WI38 (cell line): ENCODE results near the gene NAV2.
"Not testable (repeated sequence)": the region's sequence is repeated elsewhere in the genome, so short reads cannot be mapped to it uniquely, and the experiment has no call there.

Source experiments
- H3K4me3 ChIP-seq: 2 replicates; pipeline ENCODE4 v1.5.1; 2011; ENCODE audit warnings: low read depth, mild to moderate bottlenecking, control low read depth, low read length
- TF ChIP-seq, protein P1 (sequence below): IDR thresholded peaks from 2 replicates; pipeline ENCODE4 v1.5.1; 2012; ENCODE audit warnings: low read depth, mild to moderate bottlenecking, control low read depth, low read length

NAV2 gene

DNA sequence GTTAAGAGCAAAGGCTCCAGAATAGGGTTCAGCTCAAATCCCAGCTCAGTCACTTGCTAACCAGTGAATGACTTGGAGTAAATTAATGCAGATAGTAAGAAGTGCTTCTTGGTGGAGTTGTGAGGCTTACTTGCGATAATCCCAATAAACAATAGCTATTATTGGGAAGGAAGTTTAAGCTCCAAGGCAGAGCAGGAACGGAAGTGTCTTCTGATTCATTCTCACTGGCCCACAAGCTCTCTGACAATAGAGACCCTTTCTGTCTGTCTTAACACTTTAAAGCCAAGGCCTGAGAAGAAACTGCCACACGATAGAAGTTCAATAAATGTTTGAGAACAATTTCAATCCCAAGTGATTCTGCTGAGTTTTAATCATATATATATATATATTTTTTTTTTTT is 292.2 kb downstream of the NAV2 start:
- TF ChIP-seq, protein P1, sequence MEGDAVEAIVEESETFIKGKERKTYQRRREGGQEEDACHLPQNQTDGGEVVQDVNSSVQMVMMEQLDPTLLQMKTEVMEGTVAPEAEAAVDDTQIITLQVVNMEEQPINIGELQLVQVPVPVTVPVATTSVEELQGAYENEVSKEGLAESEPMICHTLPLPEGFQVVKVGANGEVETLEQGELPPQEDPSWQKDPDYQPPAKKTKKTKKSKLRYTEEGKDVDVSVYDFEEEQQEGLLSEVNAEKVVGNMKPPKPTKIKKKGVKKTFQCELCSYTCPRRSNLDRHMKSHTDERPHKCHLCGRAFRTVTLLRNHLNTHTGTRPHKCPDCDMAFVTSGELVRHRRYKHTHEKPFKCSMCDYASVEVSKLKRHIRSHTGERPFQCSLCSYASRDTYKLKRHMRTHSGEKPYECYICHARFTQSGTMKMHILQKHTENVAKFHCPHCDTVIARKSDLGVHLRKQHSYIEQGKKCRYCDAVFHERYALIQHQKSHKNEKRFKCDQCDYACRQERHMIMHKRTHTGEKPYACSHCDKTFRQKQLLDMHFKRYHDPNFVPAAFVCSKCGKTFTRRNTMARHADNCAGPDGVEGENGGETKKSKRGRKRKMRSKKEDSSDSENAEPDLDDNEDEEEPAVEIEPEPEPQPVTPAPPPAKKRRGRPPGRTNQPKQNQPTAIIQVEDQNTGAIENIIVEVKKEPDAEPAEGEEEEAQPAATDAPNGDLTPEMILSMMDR, result no peak
- H3K4me3 ChIP-seq, result no peak overlapping the region

DNA sequence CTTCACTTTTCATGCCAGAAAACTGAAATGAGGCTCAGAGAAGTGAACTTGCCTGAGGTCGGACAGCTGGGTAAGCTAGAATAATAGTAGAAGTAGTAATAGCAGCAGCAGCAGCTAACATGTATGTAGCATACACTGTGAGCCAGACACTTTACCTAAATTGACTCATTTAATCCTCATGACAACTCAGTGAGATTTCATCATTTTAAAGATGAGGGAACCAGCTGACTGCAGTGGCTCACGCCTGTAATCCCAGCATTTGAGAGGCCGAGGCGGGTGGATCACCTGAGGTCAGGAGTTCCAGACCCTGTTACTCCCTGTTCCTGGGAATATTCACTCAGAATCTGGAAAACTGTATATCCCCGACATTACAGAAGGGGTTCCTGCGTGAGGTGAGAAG is 293.1 kb downstream of the NAV2 start:
- TF ChIP-seq, protein P1, result no peak
- H3K4me3 ChIP-seq, result no peak overlapping the region

DNA sequence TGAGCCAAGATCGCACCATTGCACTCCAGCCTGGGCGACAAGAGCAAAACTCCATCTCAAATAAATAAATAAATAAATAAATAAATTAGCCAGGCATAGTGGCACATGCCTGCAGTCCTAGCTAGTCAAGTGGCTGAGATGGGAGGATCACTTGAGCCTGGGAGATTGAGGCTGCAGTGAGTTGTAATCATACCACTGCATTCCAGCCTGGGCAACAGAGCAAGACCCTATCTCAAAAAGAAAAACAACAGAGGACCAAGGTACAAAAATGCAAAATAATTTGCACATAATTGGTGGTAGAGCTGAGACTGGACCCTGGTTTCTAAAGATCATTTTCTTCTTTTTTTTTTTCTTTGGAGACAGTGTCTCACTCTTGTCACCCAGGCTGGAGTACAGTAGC is 294.0 kb downstream of the NAV2 start:
- H3K4me3 ChIP-seq, result not testable (repeated sequence)

DNA sequence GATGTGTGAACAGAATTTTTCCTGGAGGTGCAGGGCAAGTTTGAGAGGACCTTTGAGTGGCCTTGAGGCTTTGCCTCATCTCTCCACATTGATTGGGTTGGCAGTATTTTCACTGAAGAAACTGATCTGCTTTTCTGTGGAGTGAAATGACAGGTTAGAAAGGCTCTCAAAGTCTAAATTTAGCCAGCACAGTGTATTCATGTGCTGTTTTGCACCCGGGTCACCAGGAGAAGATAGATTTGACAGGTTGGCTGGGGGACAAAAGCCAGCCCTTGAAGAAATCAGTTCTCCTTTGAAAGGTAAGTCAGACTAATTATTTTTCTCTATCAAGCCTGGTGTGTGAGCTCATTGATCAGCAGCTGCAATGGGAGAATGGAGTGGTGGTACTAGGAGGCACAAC is 294.7 kb downstream of the NAV2 start:
- H3K4me3 ChIP-seq, result no peak overlapping the region

DNA sequence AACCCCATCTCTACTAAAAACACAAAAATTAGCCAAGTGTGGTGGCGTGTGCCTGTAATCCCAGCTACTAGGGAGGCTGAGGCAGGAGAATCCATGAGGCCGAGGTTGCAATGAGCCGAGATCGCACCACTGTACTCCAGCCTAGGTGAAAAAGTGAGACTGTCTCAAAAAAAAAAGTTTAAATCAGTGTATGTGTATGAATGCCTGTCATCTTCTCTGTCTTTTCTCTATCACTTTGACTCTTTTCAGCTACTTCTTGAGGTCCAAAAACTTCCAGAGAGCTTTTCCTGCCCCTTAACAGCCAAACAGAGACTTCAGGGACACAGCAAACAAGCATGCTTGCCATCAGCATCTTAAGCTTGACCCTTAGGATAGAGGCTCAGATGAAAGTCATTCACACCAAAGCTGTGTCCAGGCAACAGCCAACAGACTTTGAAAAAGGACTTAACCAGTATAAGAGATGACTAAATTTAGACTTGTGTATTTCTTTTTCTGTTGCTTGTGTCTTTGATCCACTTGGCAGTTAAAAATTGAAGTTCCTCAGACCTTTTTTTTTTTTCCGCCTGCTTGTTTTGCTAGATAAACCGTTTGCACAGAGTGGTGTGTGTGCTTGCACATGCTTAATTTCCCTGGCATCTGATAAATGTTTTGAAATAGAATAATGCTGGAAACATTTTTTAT is 295.7 kb downstream of the NAV2 start:
- TF ChIP-seq, protein P1, result no peak
- H3K4me3 ChIP-seq, result no peak overlapping the region

More for the DNA sequence above, 294.7 kb downstream of the NAV2 start:
- TF ChIP-seq, protein P1, result no peak

DNA sequence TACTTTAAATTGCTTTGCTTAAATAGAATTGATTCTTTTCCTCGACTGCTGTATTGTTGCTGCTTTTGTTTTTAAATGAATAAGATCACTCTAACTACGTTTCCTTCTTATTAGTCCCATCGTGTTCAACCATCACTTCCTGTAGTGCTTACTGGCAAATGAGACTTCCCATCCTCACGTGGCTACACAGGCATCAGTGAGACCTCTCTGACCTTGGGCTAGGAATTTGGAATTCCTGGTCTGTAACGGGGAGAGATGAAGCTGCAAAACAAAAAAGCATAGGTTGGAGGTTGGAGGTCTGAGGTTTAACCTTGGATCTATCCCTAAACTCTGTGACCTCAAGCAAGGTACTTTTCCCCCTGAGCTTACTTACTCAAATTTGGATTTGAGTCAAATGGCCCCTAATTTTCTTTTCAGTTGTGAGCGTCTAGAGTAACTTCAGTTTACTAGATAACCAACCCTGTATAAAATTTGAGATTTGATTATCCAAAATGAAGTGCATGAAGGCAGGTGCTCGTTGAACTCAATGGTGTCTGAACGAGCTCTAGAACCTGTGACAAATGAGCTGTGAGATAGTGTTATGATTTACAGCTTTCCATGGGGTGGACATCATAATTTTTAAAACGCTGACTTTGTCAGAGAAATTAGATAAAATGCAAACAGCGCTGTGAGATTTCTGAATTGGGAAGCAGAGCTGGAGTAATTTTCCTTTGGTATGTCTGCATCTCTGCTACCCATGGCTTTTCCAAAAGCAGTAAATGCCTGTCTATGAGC is 296.4 kb downstream of the NAV2 start:
- H3K4me3 ChIP-seq, result no peak overlapping the region
- TF ChIP-seq, protein P1, result no peak

DNA sequence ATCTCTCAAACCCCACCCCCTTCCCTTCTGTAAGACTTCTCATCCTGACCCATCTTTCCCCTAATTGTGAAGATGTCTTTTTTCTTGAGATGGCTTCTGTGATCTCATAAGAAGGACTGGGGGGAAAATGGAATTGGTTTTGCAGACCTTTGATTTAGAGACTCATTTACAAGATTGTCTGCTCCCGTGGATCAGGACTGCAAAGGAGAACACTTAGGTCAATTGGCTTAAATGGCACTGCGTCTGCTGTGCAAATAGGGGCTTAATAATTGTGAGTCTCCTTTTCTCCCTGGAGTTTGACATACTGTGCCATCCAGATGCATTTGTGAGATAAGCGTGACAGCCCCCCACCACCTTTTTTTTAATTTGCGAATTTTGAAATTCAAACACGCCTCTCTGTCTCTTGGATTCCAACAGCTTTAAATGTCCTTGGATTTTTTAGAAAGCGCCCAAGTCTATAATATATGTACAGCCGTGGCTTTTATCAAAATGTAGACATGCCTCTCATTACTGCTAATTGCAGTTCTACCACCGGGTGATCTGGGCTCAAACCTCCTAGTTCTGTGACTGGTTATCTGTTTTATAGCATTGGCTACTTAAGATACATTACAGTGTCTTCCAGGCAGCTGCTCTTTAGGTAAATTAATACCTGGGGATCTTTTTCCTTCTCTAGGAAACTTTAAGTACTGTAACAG is 297.7 kb downstream of the NAV2 start:
- H3K4me3 ChIP-seq, result no peak overlapping the region
- TF ChIP-seq, protein P1, result no peak
